ENCODE results near the gene ZBTB33. TPM values are rescaled to one million over a fixed set of nuclear protein-coding genes. Genes with fewer than 3 reads are reported as not detected.

Gene ZBTB33
- total and polyA plus RNA-seq, 8 donors, result 15.2 to 23.5 (median 21.1) TPM

GRCh38 chrX:120304256-120304655 is 53.6 kb downstream of the ZBTB33 start:
- intact Hi-C loops (cut with DNase I), result no loop called here
- no peak for TF ChIP-seq CTCF (IDR thresholded peaks at IDR 0.05)
- ATAC-seq, result no peak
- Histone ChIP-seq H3K36me3 (no peaks in the 10 kb centered on the region), H3K4me3 (no peak overlapping the region), H3K9me3 (no peaks in the 10 kb centered on the region), H3K27me3 (peaks cover 21 to 32% of the 10 kb centered on the region in 2 donors), H3K4me1 (no peaks in the 10 kb centered on the region), H3K27ac (no peak overlapping the region)
- DNase-seq, result no peak

- Histone ChIP-seq H3K9me3 (no peaks in the 10 kb centered on the region), H3K4me3 (no peak overlapping the region), H3K4me1 (peaks cover 0 to 6% of the 10 kb centered on the region in 2 donors), H3K27ac (no peak overlapping the region), H3K27me3 (peaks cover 32 to 35% of the 10 kb centered on the region in 2 donors), H3K36me3 (no peaks in the 10 kb centered on the region)
- ATAC-seq, result no peak
- no peak for TF ChIP-seq CTCF (IDR thresholded peaks at IDR 0.05)
- intact Hi-C loops (cut with DNase I), result no loop called here
- DNase-seq, result no peak
Observed at GRCh38 chrX:120305531-120306141, 55.0 kb downstream of the ZBTB33 start.

DNA sequence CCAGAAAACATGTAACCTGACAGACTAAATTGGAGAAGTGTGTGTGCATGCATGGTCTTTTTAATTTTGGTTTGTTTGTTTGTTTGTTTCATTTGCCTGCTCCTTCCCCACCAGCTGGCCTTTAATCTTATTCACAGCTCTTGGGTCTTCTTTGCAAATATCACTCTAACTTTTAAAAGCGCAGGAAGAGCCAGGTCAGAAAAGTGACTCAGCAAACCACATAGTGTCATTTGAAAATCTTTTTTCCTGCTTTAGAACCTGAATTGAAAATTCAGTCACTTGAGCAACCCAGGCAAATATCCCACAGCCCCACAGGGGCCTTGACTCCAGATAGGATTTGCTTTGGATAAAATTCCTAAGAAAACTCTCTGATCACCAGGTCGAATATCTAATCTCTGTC is 56.0 kb downstream of the ZBTB33 start:
- Histone ChIP-seq H3K4me3 (no peak overlapping the region), H3K9me3 (no peaks in the 10 kb centered on the region), H3K4me1 (peaks cover 0 to 11% of the 10 kb centered on the region in 2 donors), H3K36me3 (no peaks in the 10 kb centered on the region), H3K27ac (no peak overlapping the region), H3K27me3 (peaks cover 32 to 44% of the 10 kb centered on the region in 2 donors)
- no peak for DNase-seq
- no peak for ATAC-seq
- no peak for TF ChIP-seq CTCF (IDR thresholded peaks at IDR 0.05)
- intact Hi-C loops (cut with DNase I), result no loop called here

Other genes starting within 250 kb of the ZBTB33 start
- gene RHOXF2B, start 173.1 kb upstream of the ZBTB33 start, total RNA-seq, result not detected
- gene RHOXF2B, start 173.1 kb upstream of the ZBTB33 start, polyA plus RNA-seq (ENCODE audit: insufficient read length in 6 of 6), result under 1 TPM; 0.08 to 0.23 (median 0.14) TPM
- not detected for gene RHOXF1, start 134.9 kb upstream of the ZBTB33 start, total RNA-seq
- gene RHOXF1, start 134.9 kb upstream of the ZBTB33 start, polyA plus RNA-seq (ENCODE audit: insufficient read length in 6 of 6), result 1 to 10 TPM in 3 of 6 donors, under 1 TPM in 3; 0.39 to 1.2 (median 0.95) TPM
- gene RHOXF2, start 92.2 kb upstream of the ZBTB33 start, total RNA-seq, result not detected
- gene RHOXF2, start 92.2 kb upstream of the ZBTB33 start, polyA plus RNA-seq (ENCODE audit: insufficient read length in 6 of 6), result under 1 TPM in 1 of 6 donors, not detected in 5; 0.18 TPM
- gene TMEM255A, start 60.6 kb downstream of the ZBTB33 start, total RNA-seq, result 1 to 10 TPM; 1.0 to 1.8 TPM
- 1 to 10 TPM in 4 of 6 donors, under 1 TPM in 2; 0.58 to 1.9 (median 1.4) TPM for gene TMEM255A, start 60.6 kb downstream of the ZBTB33 start, polyA plus RNA-seq (ENCODE audit: insufficient read length in 6 of 6)
- not detected for gene ATP1B4, start 111.3 kb downstream of the ZBTB33 start, total RNA-seq
- gene ATP1B4, start 111.3 kb downstream of the ZBTB33 start, polyA plus RNA-seq (ENCODE audit: insufficient read length in 6 of 6), result under 1 TPM in 3 of 6 donors, not detected in 3; 0.04 to 0.08 (median 0.04) TPM
- 100 to 1,000 TPM; 159 to 160 TPM for gene LAMP2, start 218.5 kb downstream of the ZBTB33 start, total RNA-seq
- 100 to 1,000 TPM in 1 of 6 donors, 10 to 100 TPM in 5; 77.7 to 101 (median 90.0) TPM for gene LAMP2, start 218.5 kb downstream of the ZBTB33 start, polyA plus RNA-seq (ENCODE audit: insufficient read length in 6 of 6)

All from left lung (tissue), 10 donors.